Immature natural killer cell (primary cell): ENCODE measurements around the gene FAM3A. TPM values are rescaled to one million over a fixed set of nuclear protein-coding genes. Genes with fewer than 3 reads are reported as not detected.
"Not testable (repeated sequence)": the region's sequence is repeated elsewhere in the genome, so short reads cannot be mapped to it uniquely, and the experiment has no call there.

Experiments used
- DNase-seq, 3 donors: peaks; one replicate each; pipeline ENCODE4 v3.0.0; 2022; ENCODE audit warnings: mixed read lengths in 1 of 3
- H3K27ac Mint-ChIP-seq, 6 donors: one replicate each; pipeline ENCODE4 v1.8.0; 2020; ENCODE audit warnings: mixed read lengths in 6 of 6, mild to moderate bottlenecking in 5 of 6, inconsistent platforms in 4 of 6, moderate library complexity in 3 of 6
- H3K27me3 Mint-ChIP-seq, 3 donors: one replicate each; pipeline ENCODE4 v1.8.0; 2020 to 2021; ENCODE audit warnings: low read depth in 3 of 3, mild to moderate bottlenecking in 3 of 3, mixed read lengths in 3 of 3, moderate library complexity in 3 of 3, inconsistent platforms in 1 of 3
- H3K36me3 Mint-ChIP-seq, 3 donors: one replicate each; pipeline ENCODE4 v1.8.0; 2020; ENCODE audit warnings: mixed read lengths in 3 of 3, inconsistent platforms in 2 of 3, mild to moderate bottlenecking in 2 of 3
- H3K4me1 Mint-ChIP-seq, 2 donors: one replicate each; pipeline ENCODE4 v1.8.0; 2020; ENCODE audit warnings: inconsistent platforms in 2 of 2, mild to moderate bottlenecking in 2 of 2, mixed read lengths in 2 of 2, moderate library complexity in 1 of 2
- H3K4me3 Mint-ChIP-seq, 5 donors: one replicate each; pipeline ENCODE4 v1.8.0; 2020; ENCODE audit warnings: mild to moderate bottlenecking in 5 of 5, mixed read lengths in 5 of 5, inconsistent platforms in 3 of 5, moderate library complexity in 3 of 5
- H3K9me3 Mint-ChIP-seq, 6 donors: one replicate each; pipeline ENCODE4 v1.8.0; 2020; ENCODE audit warnings: mild to moderate bottlenecking in 6 of 6, mixed read lengths in 6 of 6, inconsistent platforms in 4 of 6, moderate library complexity in 3 of 6
- polyA plus RNA-seq, 3 donors: library from polyadenylated mRNA; unstranded; fragments of 300-500 nt; fragmentation: Illumina TruSeq; gene quantifications; one replicate each; pipeline ENCODE4 v1.2.3, GENCODE V29; 2021

The FAM3A gene
- polyA plus RNA-seq, 3 donors from 2014 or later, result 27.1 to 31.3 (median 30.1) TPM

- H3K4me3 Mint-ChIP-seq, result peak overlapping the region; percentile 80 to 86 (median 83)
- no peak for DNase-seq
- H3K9me3 Mint-ChIP-seq, result peaks cover 0 to 1% (median 0%) of the 10 kb centered on the region in 6 donors
- peaks cover 61 to 68% of the 10 kb centered on the region in 2 donors for H3K4me1 Mint-ChIP-seq
- H3K36me3 Mint-ChIP-seq, result peaks cover 5 to 7% (median 7%) of the 10 kb centered on the region in 3 donors
- peak overlapping the region; percentile 94 to 98 (median 96) for H3K27ac Mint-ChIP-seq
- peaks cover 3 to 10% (median 8%) of the 10 kb centered on the region in 3 donors for H3K27me3 Mint-ChIP-seq
These were observed 26.8 kb upstream of the FAM3A start for GRCh38 chrX:154542723-154543424.

- H3K4me1 Mint-ChIP-seq, result peaks cover 63 to 70% of the 10 kb centered on the region in 2 donors
- H3K9me3 Mint-ChIP-seq, result peaks cover 0 to 1% (median 0%) of the 10 kb centered on the region in 6 donors
- H3K4me3 Mint-ChIP-seq, result peak overlapping the region; percentile 80 to 86 (median 83)
- H3K36me3 Mint-ChIP-seq, result peaks cover 5 to 7% (median 7%) of the 10 kb centered on the region in 3 donors
- H3K27me3 Mint-ChIP-seq, result peaks cover 2 to 14% (median 5%) of the 10 kb centered on the region in 3 donors
- peak; percentile 73 to 75 (median 73) for DNase-seq
- peak overlapping the region; percentile 94 to 98 (median 96) for H3K27ac Mint-ChIP-seq
These were observed 26.1 kb upstream of the FAM3A start for GRCh38 chrX:154541896-154542722.

GRCh38 chrX:154541589-154541895 is 25.5 kb upstream of the FAM3A start:
- peaks cover 3 to 15% (median 4%) of the 10 kb centered on the region in 3 donors for H3K27me3 Mint-ChIP-seq
- no peak for DNase-seq
- peak overlapping the region in 2 of 5 donors; percentile 82 to 86 for H3K4me3 Mint-ChIP-seq
- peaks cover 63 to 70% of the 10 kb centered on the region in 2 donors for H3K4me1 Mint-ChIP-seq
- H3K36me3 Mint-ChIP-seq, result peaks cover 5 to 7% (median 7%) of the 10 kb centered on the region in 3 donors
- H3K27ac Mint-ChIP-seq, result peak overlapping the region; percentile 94 to 98 (median 96)
- peaks cover 0 to 1% (median 0%) of the 10 kb centered on the region in 6 donors for H3K9me3 Mint-ChIP-seq

- peaks cover 0 to 1% (median 0%) of the 10 kb centered on the region in 6 donors for H3K9me3 Mint-ChIP-seq
- peak overlapping the region; percentile 91 to 98 (median 96) for H3K27ac Mint-ChIP-seq
- H3K4me3 Mint-ChIP-seq, result peak overlapping the region in 3 of 5 donors; percentile 29 to 38 (median 33)
- H3K4me1 Mint-ChIP-seq, result peaks cover 60 to 69% of the 10 kb centered on the region in 2 donors
- DNase-seq, result no peak
- peaks cover 4 to 15% (median 4%) of the 10 kb centered on the region in 3 donors for H3K27me3 Mint-ChIP-seq
- H3K36me3 Mint-ChIP-seq, result peaks cover 5 to 7% (median 7%) of the 10 kb centered on the region in 3 donors
These were observed 25.0 kb upstream of the FAM3A start for GRCh38 chrX:154540897-154541535.

GRCh38 chrX:154540365-154540764 is 24.3 kb upstream of the FAM3A start:
- H3K27ac Mint-ChIP-seq, result peak overlapping the region in 4 of 6 donors; percentile 45 to 96 (median 74)
- H3K9me3 Mint-ChIP-seq, H3K36me3 Mint-ChIP-seq, DNase-seq: not testable (repeated sequence)
- H3K27me3 Mint-ChIP-seq, result peaks cover 4 to 15% (median 4%) of the 10 kb centered on the region in 3 donors
- peak overlapping the region in 1 of 5 donors; percentile 33 for H3K4me3 Mint-ChIP-seq
- peaks cover 57 to 66% of the 10 kb centered on the region in 2 donors for H3K4me1 Mint-ChIP-seq

- Mint-ChIP-seq H3K4me3 (peak overlapping the region; percentile 2 to 69 (median 34)), H3K27me3 (peaks cover 4 to 19% (median 5%) of the 10 kb centered on the region in 3 donors), H3K27ac (peak overlapping the region; percentile 73 to 92 (median 88))
These were observed 23.0 kb upstream of the FAM3A start for GRCh38 chrX:154539077-154539476.

GRCh38 chrX:154535892-154536291 is 19.9 kb upstream of the FAM3A start:
- H3K9me3 Mint-ChIP-seq, result peaks cover 0 to 1% (median 0%) of the 10 kb centered on the region in 6 donors
- H3K36me3 Mint-ChIP-seq, result peaks cover 4 to 9% (median 4%) of the 10 kb centered on the region in 3 donors
- H3K4me3 Mint-ChIP-seq, result no peak overlapping the region
- H3K27me3 Mint-ChIP-seq, result peaks cover 2 to 14% (median 4%) of the 10 kb centered on the region in 3 donors
- H3K4me1 Mint-ChIP-seq, result peaks cover 30 to 38% of the 10 kb centered on the region in 2 donors
- H3K27ac Mint-ChIP-seq, result peak overlapping the region in 2 of 6 donors; percentile 50 to 56
- DNase-seq, result no peak

More at GRCh38 chrX:154539077-154539476, 23.0 kb upstream of the FAM3A start:
- no peak for DNase-seq
- peaks cover 0 to 1% (median 0%) of the 10 kb centered on the region in 6 donors for H3K9me3 Mint-ChIP-seq
- H3K36me3 Mint-ChIP-seq, result peaks cover 4 to 9% (median 7%) of the 10 kb centered on the region in 3 donors
- peaks cover 55 to 63% of the 10 kb centered on the region in 2 donors for H3K4me1 Mint-ChIP-seq

GRCh38 chrX:154534526-154535322 is 18.7 kb upstream of the FAM3A start:
- Mint-ChIP-seq H3K4me1 (peaks cover 27 to 32% of the 10 kb centered on the region in 2 donors), H3K4me3 (peak overlapping the region in 1 of 5 donors; percentile 33), H3K36me3 (peaks cover 4 to 9% (median 4%) of the 10 kb centered on the region in 3 donors), H3K9me3 (no peaks in the 10 kb centered on the region), H3K27ac (peak overlapping the region; percentile 48 to 89 (median 70)), H3K27me3 (peaks cover 2 to 14% (median 4%) of the 10 kb centered on the region in 3 donors)
- DNase-seq, result peak; percentile 89 to 91 (median 89)

GRCh38 chrX:154532690-154533089 is 16.7 kb upstream of the FAM3A start:
- no peak for DNase-seq
- H3K36me3 Mint-ChIP-seq, result peaks cover 0 to 4% (median 3%) of the 10 kb centered on the region in 3 donors
- H3K27ac Mint-ChIP-seq, result no peak overlapping the region
- H3K9me3 Mint-ChIP-seq, result no peaks in the 10 kb centered on the region
- H3K4me3 Mint-ChIP-seq, result no peak overlapping the region
- peaks cover 11 to 17% of the 10 kb centered on the region in 2 donors for H3K4me1 Mint-ChIP-seq
- peaks cover 0 to 11% (median 4%) of the 10 kb centered on the region in 3 donors for H3K27me3 Mint-ChIP-seq

- H3K9me3 Mint-ChIP-seq, result no peaks in the 10 kb centered on the region
- no peak overlapping the region for H3K27ac Mint-ChIP-seq
- peaks cover 19 to 24% of the 10 kb centered on the region in 2 donors for H3K4me1 Mint-ChIP-seq
- no peak overlapping the region for H3K4me3 Mint-ChIP-seq
- DNase-seq, result no peak
- peaks cover 0 to 4% (median 3%) of the 10 kb centered on the region in 3 donors for H3K36me3 Mint-ChIP-seq
- H3K27me3 Mint-ChIP-seq, result peaks cover 0 to 4% (median 4%) of the 10 kb centered on the region in 3 donors
These were observed 15.6 kb upstream of the FAM3A start for GRCh38 chrX:154531626-154532025.

- no peak for DNase-seq
- Mint-ChIP-seq H3K36me3 (peaks cover 0 to 4% (median 3%) of the 10 kb centered on the region in 3 donors), H3K4me1 (peaks cover 30 to 31% of the 10 kb centered on the region in 2 donors), H3K27me3 (peaks cover 0 to 6% (median 3%) of the 10 kb centered on the region in 3 donors), H3K9me3 (no peaks in the 10 kb centered on the region), H3K27ac (peak overlapping the region in 1 of 6 donors; percentile 16), H3K4me3 (no peak overlapping the region)
These were observed 14.3 kb upstream of the FAM3A start for GRCh38 chrX:154530286-154530685.

- Mint-ChIP-seq H3K27ac (peak overlapping the region in 2 of 6 donors; percentile 14 to 17), H3K36me3 (peaks cover 0 to 4% (median 0%) of the 10 kb centered on the region in 3 donors), H3K4me1 (peaks cover 22 to 25% of the 10 kb centered on the region in 2 donors), H3K4me3 (no peak overlapping the region), H3K9me3 (no peaks in the 10 kb centered on the region), H3K27me3 (peaks cover 0 to 2% (median 0%) of the 10 kb centered on the region in 3 donors)
- no peak for DNase-seq
These were observed 13.2 kb upstream of the FAM3A start for GRCh38 chrX:154529206-154529612.
